ENCODE measurements around the gene GREM1.

DNA sequence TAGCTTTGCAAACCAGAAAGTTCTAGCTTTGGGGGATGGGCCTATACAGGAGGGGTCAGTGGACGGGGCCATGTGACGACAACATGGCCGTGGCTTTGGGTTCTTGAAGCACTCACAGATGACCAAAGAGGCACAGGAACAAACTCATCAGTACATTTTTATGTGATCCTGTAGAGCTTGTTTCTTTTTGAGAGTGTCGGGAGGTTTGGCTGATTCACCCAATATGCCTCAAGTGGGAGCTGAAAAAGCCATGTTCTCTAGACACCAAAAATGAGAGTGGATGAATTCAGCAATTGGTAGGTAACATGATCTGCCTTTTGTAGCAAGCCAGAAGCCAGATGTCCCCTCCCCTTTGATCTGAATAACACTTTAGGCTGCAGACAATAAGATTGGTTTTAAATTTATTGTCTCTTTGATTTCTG is 30.1 kb downstream of the GREM1 start:
- TF ChIP-seq, protein P1, sequence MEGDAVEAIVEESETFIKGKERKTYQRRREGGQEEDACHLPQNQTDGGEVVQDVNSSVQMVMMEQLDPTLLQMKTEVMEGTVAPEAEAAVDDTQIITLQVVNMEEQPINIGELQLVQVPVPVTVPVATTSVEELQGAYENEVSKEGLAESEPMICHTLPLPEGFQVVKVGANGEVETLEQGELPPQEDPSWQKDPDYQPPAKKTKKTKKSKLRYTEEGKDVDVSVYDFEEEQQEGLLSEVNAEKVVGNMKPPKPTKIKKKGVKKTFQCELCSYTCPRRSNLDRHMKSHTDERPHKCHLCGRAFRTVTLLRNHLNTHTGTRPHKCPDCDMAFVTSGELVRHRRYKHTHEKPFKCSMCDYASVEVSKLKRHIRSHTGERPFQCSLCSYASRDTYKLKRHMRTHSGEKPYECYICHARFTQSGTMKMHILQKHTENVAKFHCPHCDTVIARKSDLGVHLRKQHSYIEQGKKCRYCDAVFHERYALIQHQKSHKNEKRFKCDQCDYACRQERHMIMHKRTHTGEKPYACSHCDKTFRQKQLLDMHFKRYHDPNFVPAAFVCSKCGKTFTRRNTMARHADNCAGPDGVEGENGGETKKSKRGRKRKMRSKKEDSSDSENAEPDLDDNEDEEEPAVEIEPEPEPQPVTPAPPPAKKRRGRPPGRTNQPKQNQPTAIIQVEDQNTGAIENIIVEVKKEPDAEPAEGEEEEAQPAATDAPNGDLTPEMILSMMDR (IDR thresholded peaks at IDR 0.05): no peak
- TF ChIP-seq SIN3A (IDR thresholded peaks at IDR 0.05; ENCODE audit: borderline replicate concordance, low read depth, low read length) (no peak), EZH2phosphoT487 (IDR thresholded peaks at IDR 0.05; ENCODE audit: borderline replicate concordance, low read depth) (no peak), POLR2AphosphoS5 (IDR thresholded peaks at IDR 0.05; ENCODE audit: low read depth, low read length) (no peak), SMC3 (IDR thresholded peaks at IDR 0.05; ENCODE audit: low read depth, low read length) (no peak), RAD21 (IDR thresholded peaks at IDR 0.05; ENCODE audit: low read length) (no peak), TCF12 (IDR thresholded peaks at IDR 0.05) (no peak), NFIC (IDR thresholded peaks at IDR 0.05; ENCODE audit: borderline replicate concordance) (no peak)
- TF ChIP-seq, protein P2, sequence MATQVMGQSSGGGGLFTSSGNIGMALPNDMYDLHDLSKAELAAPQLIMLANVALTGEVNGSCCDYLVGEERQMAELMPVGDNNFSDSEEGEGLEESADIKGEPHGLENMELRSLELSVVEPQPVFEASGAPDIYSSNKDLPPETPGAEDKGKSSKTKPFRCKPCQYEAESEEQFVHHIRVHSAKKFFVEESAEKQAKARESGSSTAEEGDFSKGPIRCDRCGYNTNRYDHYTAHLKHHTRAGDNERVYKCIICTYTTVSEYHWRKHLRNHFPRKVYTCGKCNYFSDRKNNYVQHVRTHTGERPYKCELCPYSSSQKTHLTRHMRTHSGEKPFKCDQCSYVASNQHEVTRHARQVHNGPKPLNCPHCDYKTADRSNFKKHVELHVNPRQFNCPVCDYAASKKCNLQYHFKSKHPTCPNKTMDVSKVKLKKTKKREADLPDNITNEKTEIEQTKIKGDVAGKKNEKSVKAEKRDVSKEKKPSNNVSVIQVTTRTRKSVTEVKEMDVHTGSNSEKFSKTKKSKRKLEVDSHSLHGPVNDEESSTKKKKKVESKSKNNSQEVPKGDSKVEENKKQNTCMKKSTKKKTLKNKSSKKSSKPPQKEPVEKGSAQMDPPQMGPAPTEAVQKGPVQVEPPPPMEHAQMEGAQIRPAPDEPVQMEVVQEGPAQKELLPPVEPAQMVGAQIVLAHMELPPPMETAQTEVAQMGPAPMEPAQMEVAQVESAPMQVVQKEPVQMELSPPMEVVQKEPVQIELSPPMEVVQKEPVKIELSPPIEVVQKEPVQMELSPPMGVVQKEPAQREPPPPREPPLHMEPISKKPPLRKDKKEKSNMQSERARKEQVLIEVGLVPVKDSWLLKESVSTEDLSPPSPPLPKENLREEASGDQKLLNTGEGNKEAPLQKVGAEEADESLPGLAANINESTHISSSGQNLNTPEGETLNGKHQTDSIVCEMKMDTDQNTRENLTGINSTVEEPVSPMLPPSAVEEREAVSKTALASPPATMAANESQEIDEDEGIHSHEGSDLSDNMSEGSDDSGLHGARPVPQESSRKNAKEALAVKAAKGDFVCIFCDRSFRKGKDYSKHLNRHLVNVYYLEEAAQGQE (IDR thresholded peaks at IDR 0.05; ENCODE audit: low read depth, low read length): no peak
- TF ChIP-seq, protein P3, sequence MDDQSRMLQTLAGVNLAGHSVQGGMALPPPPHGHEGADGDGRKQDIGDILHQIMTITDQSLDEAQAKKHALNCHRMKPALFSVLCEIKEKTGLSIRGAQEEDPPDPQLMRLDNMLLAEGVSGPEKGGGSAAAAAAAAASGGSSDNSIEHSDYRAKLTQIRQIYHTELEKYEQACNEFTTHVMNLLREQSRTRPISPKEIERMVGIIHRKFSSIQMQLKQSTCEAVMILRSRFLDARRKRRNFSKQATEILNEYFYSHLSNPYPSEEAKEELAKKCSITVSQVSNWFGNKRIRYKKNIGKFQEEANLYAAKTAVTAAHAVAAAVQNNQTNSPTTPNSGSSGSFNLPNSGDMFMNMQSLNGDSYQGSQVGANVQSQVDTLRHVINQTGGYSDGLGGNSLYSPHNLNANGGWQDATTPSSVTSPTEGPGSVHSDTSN (IDR thresholded peaks at IDR 0.05): no peak
- TF ChIP-seq, protein P4, sequence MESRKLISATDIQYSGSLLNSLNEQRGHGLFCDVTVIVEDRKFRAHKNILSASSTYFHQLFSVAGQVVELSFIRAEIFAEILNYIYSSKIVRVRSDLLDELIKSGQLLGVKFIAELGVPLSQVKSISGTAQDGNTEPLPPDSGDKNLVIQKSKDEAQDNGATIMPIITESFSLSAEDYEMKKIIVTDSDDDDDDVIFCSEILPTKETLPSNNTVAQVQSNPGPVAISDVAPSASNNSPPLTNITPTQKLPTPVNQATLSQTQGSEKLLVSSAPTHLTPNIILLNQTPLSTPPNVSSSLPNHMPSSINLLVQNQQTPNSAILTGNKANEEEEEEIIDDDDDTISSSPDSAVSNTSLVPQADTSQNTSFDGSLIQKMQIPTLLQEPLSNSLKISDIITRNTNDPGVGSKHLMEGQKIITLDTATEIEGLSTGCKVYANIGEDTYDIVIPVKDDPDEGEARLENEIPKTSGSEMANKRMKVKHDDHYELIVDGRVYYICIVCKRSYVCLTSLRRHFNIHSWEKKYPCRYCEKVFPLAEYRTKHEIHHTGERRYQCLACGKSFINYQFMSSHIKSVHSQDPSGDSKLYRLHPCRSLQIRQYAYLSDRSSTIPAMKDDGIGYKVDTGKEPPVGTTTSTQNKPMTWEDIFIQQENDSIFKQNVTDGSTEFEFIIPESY (IDR thresholded peaks at IDR 0.05; ENCODE audit: borderline replicate concordance, low read depth): no peak

All from SK-N-SH (cell line).